B cell (primary cell): ENCODE measurements around the gene GALNT7. TPM values are rescaled to one million over a fixed set of nuclear protein-coding genes. Genes with fewer than 3 reads are reported as not detected.

ENCODE experiments used
- ATAC-seq: fragments of 200-7000 bp; cut with Tn5 transposase; one replicate; pipeline ENCODE4 v1.10.0; 2021; ENCODE audit warnings: low read depth, mild to moderate bottlenecking, moderate number of reproducible peaks, moderate library complexity
- CTCF ChIA-PET: fragments of 350-600 bp; sonication (Branson Sonifier 250); formaldehyde crosslinking; loops from one replicate; lab custom pipeline; 2021; ENCODE audit warnings: antibody characterized with exemption, inconsistent platforms; lab: Charles Lee
- POLR2A ChIA-PET: fragments of 350-600 bp; sonication (Branson Sonifier 250); formaldehyde crosslinking; loops from one replicate; lab custom pipeline; 2021; ENCODE audit warnings: antibody characterized with exemption; lab: Charles Lee
- DNase-seq: peaks from one replicate; pipeline ENCODE4 v3.0.0; 2013
- H2AFZ ChIP-seq: 2 replicates; pipeline ENCODE4 v1.6.1; 2012; ENCODE audit warnings: mild to moderate bottlenecking, low read depth, low read length; ENCODE audit not compliant: insufficient read depth, poor library complexity, severe bottlenecking
- H3K27ac ChIP-seq, 2 donors: 1 replicate in 1 of 2; 2 replicates in 1 of 2; pipeline ENCODE4 v1.5.1; 2012 to 2013; ENCODE audit warnings: low read length in 2 of 2, mild to moderate bottlenecking in 2 of 2, moderate library complexity in 1 of 2
- H3K27me3 ChIP-seq, 4 experiments: fragments of 200-600 bp in 1 of 4; sonication (generic) in 1 of 4; replicated peaks in 1 of 4; 1 replicate in 2 of 4; 2 replicates in 2 of 4; pipeline versions ENCODE4 v1.6.1 to v1.7.0; 2013 to 2016; ENCODE audit warnings: low read length in 3 of 4, mild to moderate bottlenecking in 2 of 4, mixed read lengths in 1 of 4, moderate library complexity in 1 of 4; ENCODE audit not compliant: insufficient read depth in 4 of 4, control insufficient read depth in 3 of 4; ENCODE audit errors: control extremely low read depth in 1 of 4
- H3K36me3 ChIP-seq, 2 experiments: replicated peaks in 1 of 2; 1 replicate in 1 of 2; 2 replicates in 1 of 2; pipeline versions ENCODE4 v1.6.1 to v1.7.1; 2013; ENCODE audit warnings: low read length in 1 of 2; ENCODE audit not compliant: insufficient read depth in 2 of 2, control insufficient read depth in 1 of 2; ENCODE audit errors: control extremely low read depth in 1 of 2, extremely low read depth in 1 of 2
- H3K4me1 ChIP-seq, 2 donors: fragments of 200-600 bp in 1 of 2; sonication (generic) in 1 of 2; 1 replicate in 1 of 2; 2 replicates in 1 of 2; pipeline versions ENCODE4 v1.5.1 to v1.6.1; 2013 to 2017; ENCODE audit warnings: low read length in 2 of 2; ENCODE audit not compliant: control insufficient read depth in 2 of 2, insufficient read depth in 2 of 2
- H3K4me2 ChIP-seq: replicated peaks from 2 replicates; pipeline ENCODE3; 2012; ENCODE audit warnings: mild to moderate bottlenecking, low read depth, low read length; ENCODE audit not compliant: poor library complexity, severe bottlenecking
- H3K4me3 ChIP-seq, 5 experiments: fragments of 200-600 bp in 1 of 5; sonication (generic) in 1 of 5; 1 replicate in 3 of 5; 2 replicates in 2 of 5; pipeline versions ENCODE4 v1.5.1 to v1.7.0; 2011 to 2016; ENCODE audit warnings: low read length in 4 of 5, mild to moderate bottlenecking in 4 of 5, low read depth in 2 of 5, control low read depth in 1 of 5, moderate library complexity in 1 of 5; ENCODE audit not compliant: insufficient read depth in 1 of 5; ENCODE audit errors: control extremely low read depth in 1 of 5, extremely low read depth in 1 of 5
- H3K79me2 ChIP-seq: fragments of 200-600 bp; sonication (generic); one replicate; pipeline ENCODE4 v1.6.0; 2016; ENCODE audit warnings: low read length; ENCODE audit not compliant: control insufficient read depth, insufficient read depth
- H3K9ac ChIP-seq: fragments of 200-600 bp; sonication (generic); 2 replicates; pipeline ENCODE4 v1.6.1; 2017; ENCODE audit warnings: mild to moderate bottlenecking, low read length, moderate library complexity
- H3K9me3 ChIP-seq, 3 donors: one replicate each; pipeline versions ENCODE4 v1.6.1 to v1.7.1; 2013; ENCODE audit warnings: low read length in 2 of 3; ENCODE audit not compliant: control insufficient read depth in 2 of 3, insufficient read depth in 1 of 3; ENCODE audit errors: control extremely low read depth in 1 of 3
- H4K20me1 ChIP-seq: 2 replicates; pipeline ENCODE4 v1.6.0; 2012; ENCODE audit warnings: mild to moderate bottlenecking, low read length; ENCODE audit not compliant: insufficient read depth, control insufficient read depth, poor library complexity, severe bottlenecking
- H3K27ac Mint-ChIP-seq: one replicate; pipeline ENCODE4 v1.8.0; 2021; ENCODE audit warnings: mixed read lengths
- H3K27me3 Mint-ChIP-seq: one replicate; pipeline ENCODE4 v1.8.0; 2021; ENCODE audit warnings: mixed read lengths
- H3K4me1 Mint-ChIP-seq: one replicate; pipeline ENCODE4 v1.8.0; 2021; ENCODE audit warnings: mixed read lengths
- H3K4me3 Mint-ChIP-seq: one replicate; pipeline ENCODE4 v1.8.0; 2021; ENCODE audit warnings: mixed read lengths
- H3K9me3 Mint-ChIP-seq: one replicate; pipeline ENCODE4 v1.8.0; 2022; ENCODE audit warnings: mixed read lengths; ENCODE audit not compliant: insufficient read depth
- EZH2 ChIP-seq: IDR thresholded peaks from 2 replicates; pipeline ENCODE4 v1.6.1; 2012; ENCODE audit warnings: borderline replicate concordance, low read depth, mild to moderate bottlenecking, moderate library complexity, low read length; ENCODE audit not compliant: insufficient read depth, poor library complexity, severe bottlenecking
- whole genome bisulfite sequencing: methylation state at CpG from one replicate; pipeline ENCODE4 v1.1.5; 2013; ENCODE audit warnings: missing lambda C conversion rate; ENCODE audit not compliant: insufficient coverage; 5-methylcytosine and 5-hydroxymethylcytosine counted together
- intact Hi-C: fragments of 100-400 bp; cut with micrococcal nuclease; formaldehyde crosslinking; loops from one replicate; pipeline ENCODE4 v1.10.0; 2022
- polyA plus RNA-seq: library from polyadenylated mRNA; depleted of rRNA; stranded (reverse); fragments of >200 nt; gene quantifications from 2 replicates; pipeline ENCODE4 v1.2.3, GENCODE V29; 2012
- total RNA-seq, 2 donors: library from RNA; stranded (reverse); fragments of 120-200 nt in 1 of 2; gene quantifications; 1 replicate in 1 of 2; 2 replicates in 1 of 2; pipeline versions ENCODE4 v1.2.3 to v1.2.4, GENCODE V29; 2013 to 2022
- TF ChIP-seq, protein P1 (sequence below): fragments of 200-600 bp; IDR thresholded peaks from one replicate; pipeline ENCODE4 v1.8.0; 2022; ENCODE audit warnings: antibody characterized with exemption, mild to moderate bottlenecking

Gene GALNT7
- total and polyA plus RNA-seq, 2 donors (not counting 1 experiment from before 2014, with no cell fraction given), result 5.8 to 23.7 TPM

DNA sequence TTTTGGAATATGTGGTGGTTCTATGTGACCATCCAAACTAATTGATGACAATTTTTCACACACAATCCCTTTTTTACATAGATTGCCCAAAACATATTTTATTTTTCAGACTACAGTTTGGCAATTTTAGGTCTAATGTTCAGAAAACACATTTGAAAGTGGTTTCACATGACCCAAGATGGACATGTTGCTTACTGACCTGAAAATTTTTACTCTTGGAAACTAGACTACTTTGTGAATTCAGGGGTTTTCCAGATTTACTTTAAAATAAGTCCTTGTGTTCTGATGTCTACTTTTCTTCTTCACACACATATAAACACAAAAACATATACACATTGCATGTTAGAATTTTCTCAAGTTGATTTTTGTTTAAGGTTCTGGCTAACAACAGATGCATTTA is 86.0 kb downstream of the GALNT7 start:
- H3K36me3 ChIP-seq, result peaks cover 4% of the 10 kb centered on the region in 2 experiments
- peaks cover 62% of the 10 kb centered on the region for H3K79me2 ChIP-seq
- H3K4me3 ChIP-seq, result no peak overlapping the region
- no peak overlapping the region for H3K27ac Mint-ChIP-seq
- no peak for DNase-seq
- H3K27ac ChIP-seq, result no peak overlapping the region
- H3K4me1 Mint-ChIP-seq, result peaks cover 31% of the 10 kb centered on the region
- intact Hi-C loops, result loop anchor here (5.0 to 10.0 kb wide), 2 partner anchors 60 to 82 kb away; no protein-coding TSS in a partner anchor
- H3K4me3 Mint-ChIP-seq, result no peak overlapping the region
- no peaks in the 10 kb centered on the region for H3K27me3 ChIP-seq
- H4K20me1 ChIP-seq, result peaks cover 20% of the 10 kb centered on the region
- no peak for ATAC-seq
- ChIA-PET CTCF (interaction anchor here (0.6 to 4.1 kb wide), 5 partner anchors 13 to 243 kb away, joined by 3 to 181 read pairs (median 12); no protein-coding TSS in a partner anchor), POLR2A (no interaction called here)
- no peaks in the 10 kb centered on the region for H3K9me3 Mint-ChIP-seq
- H3K27me3 Mint-ChIP-seq, result no peaks in the 10 kb centered on the region
- H2AFZ ChIP-seq, result no peak overlapping the region
- peaks cover 0 to 3% of the 10 kb centered on the region in 2 donors for H3K4me1 ChIP-seq
- no peaks in the 10 kb centered on the region for H3K9me3 ChIP-seq
- no peak overlapping the region for H3K9ac ChIP-seq
- TF ChIP-seq, protein P1, sequence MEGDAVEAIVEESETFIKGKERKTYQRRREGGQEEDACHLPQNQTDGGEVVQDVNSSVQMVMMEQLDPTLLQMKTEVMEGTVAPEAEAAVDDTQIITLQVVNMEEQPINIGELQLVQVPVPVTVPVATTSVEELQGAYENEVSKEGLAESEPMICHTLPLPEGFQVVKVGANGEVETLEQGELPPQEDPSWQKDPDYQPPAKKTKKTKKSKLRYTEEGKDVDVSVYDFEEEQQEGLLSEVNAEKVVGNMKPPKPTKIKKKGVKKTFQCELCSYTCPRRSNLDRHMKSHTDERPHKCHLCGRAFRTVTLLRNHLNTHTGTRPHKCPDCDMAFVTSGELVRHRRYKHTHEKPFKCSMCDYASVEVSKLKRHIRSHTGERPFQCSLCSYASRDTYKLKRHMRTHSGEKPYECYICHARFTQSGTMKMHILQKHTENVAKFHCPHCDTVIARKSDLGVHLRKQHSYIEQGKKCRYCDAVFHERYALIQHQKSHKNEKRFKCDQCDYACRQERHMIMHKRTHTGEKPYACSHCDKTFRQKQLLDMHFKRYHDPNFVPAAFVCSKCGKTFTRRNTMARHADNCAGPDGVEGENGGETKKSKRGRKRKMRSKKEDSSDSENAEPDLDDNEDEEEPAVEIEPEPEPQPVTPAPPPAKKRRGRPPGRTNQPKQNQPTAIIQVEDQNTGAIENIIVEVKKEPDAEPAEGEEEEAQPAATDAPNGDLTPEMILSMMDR, result no peak
- TF ChIP-seq EZH2, result no peak
- H3K4me2 ChIP-seq, result no peak overlapping the region

DNA sequence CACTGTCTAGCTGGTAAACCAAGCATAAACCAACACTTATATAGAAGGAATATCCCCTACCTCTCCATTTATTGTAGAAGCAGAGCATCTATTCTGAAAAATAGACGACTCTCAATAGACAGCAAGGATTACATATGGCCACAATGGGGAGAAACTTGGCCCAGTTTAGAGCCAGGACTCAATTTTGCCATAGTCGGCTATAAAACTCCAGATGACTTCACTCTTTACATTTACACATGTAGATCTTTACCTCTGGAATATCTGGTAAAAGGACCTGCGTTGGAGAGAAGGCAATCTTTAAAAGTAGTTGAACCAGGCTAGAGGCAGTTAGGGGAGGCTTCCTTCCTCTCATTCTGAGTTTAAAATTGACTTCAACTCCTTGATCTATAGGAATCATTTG is 88.2 kb downstream of the GALNT7 start:
- ChIA-PET CTCF (interaction anchor here (0.6 to 4.1 kb wide), 34 partner anchors 8 to 426 kb away, joined by 3 to 181 read pairs (median 4); partner anchors contain the start of gene GALNT7), POLR2A (no interaction called here)
- Histone ChIP-seq H3K9me3 (no peaks in the 10 kb centered on the region), H3K27me3 (no peaks in the 10 kb centered on the region), H3K4me2 (no peak overlapping the region), H4K20me1 (peaks cover 20% of the 10 kb centered on the region), H3K9ac (no peak overlapping the region), H3K36me3 (peaks cover 0 to 4% of the 10 kb centered on the region in 2 experiments), H2AFZ (no peak overlapping the region), H3K4me3 (no peak overlapping the region), H3K79me2 (peaks cover 64% of the 10 kb centered on the region), H3K27ac (no peak overlapping the region), H3K4me1 (peaks cover 0 to 3% of the 10 kb centered on the region in 2 donors)
- 80% methylated on average over 1 of the region's 3 CpGs for WGBS
- Mint-ChIP-seq H3K4me3 (no peak overlapping the region), H3K27me3 (no peaks in the 10 kb centered on the region), H3K27ac (no peak overlapping the region), H3K4me1 (peaks cover 29% of the 10 kb centered on the region), H3K9me3 (no peaks in the 10 kb centered on the region)
- intact Hi-C loops, result loop anchor here (1.0 to 10.0 kb wide), 4 partner anchors 62 to 244 kb away; no protein-coding TSS in a partner anchor
- TF ChIP-seq, protein P1, result no peak
- TF ChIP-seq EZH2, result no peak
- DNase-seq (no peak), ATAC-seq (no peak)
